ENCODE data around the gene KRT13.
A peak's percentile ranks its signal among the peaks of the same experiment; 100 is the strongest.

Gene KRT13

GRCh38 chr17:41518789-41519449, 13.5 kb upstream of the KRT13 start, which contains the start of gene KRT15:
KRT15 (minus strand) TSS chr17:41518890; CDS start chr17:41518827, 63 bp downstream.
- no peak for DNase-seq

- DNase-seq, result no peak
Measured at GRCh38 chr17:41518031-41518430, 12.6 kb upstream of the KRT13 start.

DNA sequence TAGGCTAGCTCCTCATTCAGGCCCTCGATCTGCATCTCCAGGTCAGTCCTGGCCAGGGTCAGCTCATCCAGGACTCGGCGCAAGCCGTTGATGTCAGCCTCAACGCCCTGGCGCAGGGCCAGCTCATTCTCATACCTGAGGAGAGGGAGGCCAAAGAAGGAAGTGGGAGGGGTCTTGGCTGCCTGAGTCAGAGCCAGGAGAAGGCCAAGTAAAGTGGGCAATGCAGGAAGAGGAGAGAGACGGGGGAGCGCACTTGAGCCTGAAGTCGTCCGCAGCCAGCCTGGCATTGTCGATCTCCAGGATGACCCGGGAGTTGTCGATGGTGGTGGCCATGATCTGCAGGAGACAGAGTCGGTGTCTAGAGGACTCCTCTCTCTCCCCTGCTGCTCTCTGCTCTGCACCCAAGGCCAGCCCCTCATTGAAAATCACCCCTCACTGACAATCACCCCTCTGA, 11.4 kb upstream of the KRT13 start:
- DNase-seq, result no peak

DNA sequence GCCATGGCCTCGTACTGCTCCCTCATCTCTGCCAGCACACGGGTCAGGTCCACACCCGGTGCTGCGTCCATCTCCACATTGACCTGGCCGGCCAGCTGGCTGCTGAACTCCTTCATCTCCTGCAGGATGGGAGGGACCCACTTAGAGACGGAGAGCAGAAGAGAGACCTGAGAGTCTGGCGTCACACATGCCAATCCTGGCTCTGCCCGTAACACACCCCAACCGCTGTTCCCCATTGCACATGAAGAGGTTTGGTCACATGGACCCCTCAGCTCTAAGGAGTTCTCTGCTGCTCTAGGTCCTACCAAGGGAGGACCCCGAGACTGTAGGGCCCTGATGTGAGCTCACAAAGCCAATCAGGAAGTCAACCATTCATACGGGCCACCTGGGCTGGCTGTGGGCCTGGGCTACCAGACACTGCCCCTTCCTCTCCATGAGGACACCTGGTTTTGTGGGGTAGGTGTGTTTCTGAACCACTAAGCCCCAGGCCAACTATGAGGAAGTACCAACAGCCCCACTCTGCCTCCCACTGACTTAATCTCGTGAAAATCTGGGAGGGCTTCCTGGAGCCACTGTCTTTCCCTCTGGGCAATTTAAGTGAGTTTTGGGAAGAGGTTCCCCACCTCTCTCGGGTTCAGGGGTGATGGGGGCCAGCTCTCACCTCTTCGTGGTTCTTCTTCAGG, 10.9 kb upstream of the KRT13 start:
- no peak for DNase-seq

DNA sequence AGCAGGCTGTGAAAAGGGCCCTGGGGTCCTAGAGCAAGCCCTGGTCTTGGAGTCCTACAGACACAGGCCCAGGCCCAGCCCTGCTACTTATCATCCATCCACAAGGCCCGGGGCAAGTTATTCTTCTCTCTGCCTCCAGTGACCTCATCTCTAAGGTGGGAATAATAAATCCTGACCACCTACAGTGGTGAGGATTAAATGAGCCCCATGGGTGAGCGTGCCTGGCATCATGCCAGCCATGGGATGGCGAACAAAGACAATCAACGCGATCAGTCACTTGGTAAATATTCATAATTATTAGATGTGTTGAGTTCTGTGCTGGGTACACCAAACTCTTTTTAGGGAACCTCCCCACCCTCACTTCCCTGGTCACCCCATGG, 7.7 kb upstream of the KRT13 start:
- DNase-seq, result no peak

GRCh38 chr17:41512546-41513167, 7.2 kb upstream of the KRT13 start:
- no peak for DNase-seq

DNA sequence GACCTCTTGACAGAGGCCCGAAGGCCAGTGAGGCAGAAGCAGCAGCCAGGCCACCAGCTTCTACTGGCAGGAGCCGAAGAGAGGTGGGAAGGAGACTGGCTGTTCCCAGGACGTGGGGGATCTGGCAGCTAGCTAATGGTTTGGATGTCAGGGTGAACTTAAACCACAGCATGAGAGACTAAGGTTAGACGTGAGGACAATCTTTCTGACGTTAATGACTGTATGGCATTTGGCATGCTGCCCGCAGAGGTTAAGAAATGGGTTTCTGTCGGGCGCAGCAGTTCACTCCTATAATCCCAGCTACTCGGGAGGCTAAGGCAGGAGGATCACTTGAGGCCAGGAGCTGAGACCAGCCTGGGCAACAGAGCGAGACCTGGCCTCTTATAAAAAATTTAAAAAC, 6.3 kb upstream of the KRT13 start:
- no peak for DNase-seq

- no peak for DNase-seq
Measured at GRCh38 chr17:41511116-41511515, 5.7 kb upstream of the KRT13 start.

GRCh38 chr17:41510251-41511065, 5.0 kb upstream of the KRT13 start:
- no peak for DNase-seq

GRCh38 chr17:41507315-41507880, 2.0 kb upstream of the KRT13 start:
- DNase-seq, result no peak

DNA sequence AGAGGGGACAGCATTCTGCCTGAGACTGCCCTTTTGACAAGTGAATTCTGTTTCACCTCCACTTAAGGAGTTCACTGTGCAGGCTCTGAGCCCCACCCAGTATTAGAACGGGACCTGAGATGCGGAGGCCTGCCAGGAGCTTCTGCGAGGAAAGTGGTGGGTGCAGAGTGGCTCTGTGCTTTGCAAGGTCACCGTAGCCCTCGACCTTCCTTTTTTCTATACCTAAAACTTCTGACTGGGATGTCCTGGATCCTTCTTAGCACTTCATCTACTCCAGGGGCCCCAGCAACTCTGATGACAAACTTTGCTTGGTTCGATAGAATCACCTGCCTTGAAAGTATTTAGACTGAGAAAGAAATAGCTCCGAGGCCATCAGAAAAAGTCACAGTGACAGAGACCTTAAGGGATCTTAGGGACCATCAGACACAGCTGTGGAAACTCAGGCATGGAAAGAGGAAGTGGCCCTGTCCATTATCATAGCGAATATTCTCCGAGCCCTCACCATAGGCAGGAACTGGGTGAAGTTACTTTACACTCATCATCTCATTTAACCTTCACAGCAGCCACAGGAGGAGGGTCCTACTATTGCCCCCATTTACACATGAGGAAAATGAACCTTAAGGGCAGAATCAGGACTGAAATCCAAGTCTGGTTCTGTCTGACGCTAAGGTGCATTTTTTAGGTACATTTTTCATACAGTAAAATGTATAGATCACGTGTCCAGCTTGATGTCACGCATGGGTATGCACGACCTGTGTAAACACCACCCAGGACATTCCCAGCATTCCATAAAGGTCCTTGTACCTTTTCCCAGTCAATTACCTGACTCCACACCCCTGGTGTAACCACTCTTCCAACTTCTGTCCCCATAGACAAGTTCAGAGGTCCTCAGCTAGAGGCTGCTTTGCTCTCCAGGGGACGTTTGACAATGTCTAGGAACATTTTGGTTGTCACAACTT, 676 bp upstream of the KRT13 start:
- no peak for DNase-seq

- no peak for DNase-seq
Measured at GRCh38 chr17:41504246-41504977, 1.0 kb downstream of the KRT13 start.

DNA sequence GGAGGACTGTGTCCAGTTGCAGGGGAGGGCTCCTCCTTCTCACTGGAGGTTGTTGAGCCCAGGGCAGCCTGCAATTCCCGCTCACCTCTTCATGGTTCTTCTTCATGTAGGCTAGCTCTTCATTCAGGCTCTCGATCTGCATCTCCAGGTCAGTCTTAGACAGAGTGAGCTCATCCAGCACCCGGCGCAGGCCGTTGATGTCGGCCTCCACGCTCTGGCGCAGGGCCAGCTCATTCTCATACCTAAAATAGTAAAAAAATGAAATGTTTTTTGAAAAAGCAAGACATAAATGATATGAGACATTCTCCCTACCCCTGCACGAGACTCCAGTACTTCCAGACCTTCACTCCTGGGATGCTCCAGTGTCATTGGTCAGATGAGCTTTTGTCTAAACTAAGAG, 2.2 kb downstream of the KRT13 start:
- DNase-seq, result no peak

DNA sequence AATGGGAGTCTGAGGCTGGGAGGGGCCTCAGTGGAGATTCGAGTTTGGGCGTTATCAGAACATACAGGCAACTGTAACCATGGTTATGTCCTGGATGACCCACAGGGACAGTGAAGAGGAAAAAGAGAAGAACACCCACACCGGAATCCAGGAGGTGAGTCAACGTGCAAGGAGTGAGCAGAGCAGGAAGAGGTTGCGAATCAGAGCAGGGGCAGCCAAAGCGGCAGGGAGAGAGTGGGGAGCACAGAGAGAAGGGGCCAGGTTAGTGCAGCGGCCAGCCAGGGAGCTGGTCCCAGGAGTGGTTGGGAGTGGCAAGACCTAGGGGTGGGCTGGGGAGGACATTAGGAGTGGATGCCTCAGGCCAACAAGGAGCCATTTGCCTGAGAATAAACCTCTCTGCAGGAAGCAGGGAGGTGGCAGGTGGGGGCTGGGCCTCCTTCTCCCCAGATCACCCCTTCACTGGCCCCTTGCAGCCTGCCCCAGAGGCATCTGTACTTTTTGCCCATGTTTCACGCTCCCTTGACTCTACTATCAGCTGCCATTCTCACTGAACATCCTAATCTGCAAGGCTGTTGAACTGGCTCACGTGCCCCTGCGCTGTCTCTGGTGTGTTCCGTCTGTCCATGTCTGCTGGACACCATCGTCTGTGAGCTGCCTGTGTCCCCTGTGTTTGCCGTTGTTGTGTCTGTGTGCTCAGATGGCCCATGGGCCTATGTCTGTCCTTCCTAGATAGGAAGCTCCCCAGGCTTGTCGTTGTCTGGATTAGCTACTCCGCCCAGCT, 5.1 kb downstream of the KRT13 start:
- no peak for DNase-seq

DNA sequence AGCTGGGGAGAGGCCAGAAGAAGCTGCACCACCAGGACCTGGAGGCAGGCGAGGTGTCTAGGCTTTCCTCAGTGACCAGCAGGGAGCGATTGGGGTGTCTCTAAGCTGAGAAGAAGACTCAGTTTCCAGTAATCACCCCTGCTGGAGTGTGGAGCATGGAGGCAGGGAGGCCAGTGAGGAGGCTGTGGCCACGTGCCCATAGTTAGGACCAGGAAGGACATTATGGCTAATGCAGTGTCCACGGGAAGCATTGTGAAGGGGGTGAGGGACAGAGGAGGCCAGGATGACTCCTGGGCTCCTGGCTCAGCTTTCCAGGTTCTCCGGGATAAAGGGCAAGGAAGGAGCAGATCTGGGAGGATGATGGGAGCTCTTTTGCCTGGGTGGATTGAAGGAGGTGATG, 5.7 kb downstream of the KRT13 start:
- DNase-seq, result no peak

- DNase-seq, result no peak
Measured at GRCh38 chr17:41498276-41498675, 7.1 kb downstream of the KRT13 start.

DNA sequence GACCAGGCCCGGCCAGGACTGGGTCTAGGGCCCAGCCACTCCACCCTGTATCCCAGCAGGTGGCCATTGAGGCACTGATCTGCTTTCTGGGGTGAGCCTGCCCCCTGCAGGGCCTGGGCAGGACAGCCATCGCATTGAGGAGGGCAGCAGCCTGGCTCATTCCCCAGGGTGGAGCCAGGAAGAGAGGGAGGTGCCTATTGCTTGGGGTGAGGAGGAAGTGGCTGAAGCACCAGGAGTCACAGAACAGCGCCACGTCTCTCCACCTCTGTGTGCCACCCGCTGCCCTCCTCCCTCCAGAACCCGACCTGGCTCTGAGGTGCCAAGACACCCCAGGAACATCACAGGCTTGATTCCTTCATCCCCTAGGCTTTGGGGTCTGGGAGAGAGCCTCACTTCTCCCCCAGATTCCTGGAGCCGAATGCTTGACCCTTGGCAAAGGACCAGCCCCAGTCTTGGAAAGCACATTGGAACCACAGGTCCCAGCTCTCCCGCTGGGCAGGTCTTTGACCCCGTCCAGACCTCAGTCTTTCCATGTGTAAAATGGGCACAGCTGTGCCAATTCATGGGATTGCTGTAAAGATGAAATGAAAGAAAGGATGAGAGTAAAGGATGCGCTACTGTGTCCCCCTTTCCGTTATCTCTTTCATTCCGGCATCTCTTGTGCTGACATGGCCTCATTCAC, 8.5 kb downstream of the KRT13 start:
- DNase-seq, result peak; percentile 66

GRCh38 chr17:41494524-41494923, 10.9 kb downstream of the KRT13 start:
- no peak for DNase-seq

DNA sequence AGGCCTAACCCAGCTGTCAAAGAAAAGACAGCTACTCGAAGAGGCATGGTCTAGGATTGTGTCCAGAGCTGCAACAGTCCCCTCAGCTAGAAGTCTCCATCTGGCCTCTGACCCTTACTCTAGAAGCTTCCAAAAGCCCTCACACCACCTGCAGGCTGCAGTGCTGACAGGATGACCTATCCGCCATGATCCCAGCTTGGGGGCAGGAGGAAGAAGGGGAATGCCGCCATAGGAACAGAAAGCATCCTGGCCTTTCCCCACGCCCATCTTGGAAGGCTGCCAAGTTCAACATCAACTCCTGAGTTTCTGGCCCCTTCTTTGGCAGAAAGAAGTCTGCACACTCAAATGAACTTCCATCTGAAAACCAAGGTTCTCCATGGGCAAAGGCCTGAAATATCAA, 12.6 kb downstream of the KRT13 start:
- DNase-seq, result peak; percentile 58

DNA sequence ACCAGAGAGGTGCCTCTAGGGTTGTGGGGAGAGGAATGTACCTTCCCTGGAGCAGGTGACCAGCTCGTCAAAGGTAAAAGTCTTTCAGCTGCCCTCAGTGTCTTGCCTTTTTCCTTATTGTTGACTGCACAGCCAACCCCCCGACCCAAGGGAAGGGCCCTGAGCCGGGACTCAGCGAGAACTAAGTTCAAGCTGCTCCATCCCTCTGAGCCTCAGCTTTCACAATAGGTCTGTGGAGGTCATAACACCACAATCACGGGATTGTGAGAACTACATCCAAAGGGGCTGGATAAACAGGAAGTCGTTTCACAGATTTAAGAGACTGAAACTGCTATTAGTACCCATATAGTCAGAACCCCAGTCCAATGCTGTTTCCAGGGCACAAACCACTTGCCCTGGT, 13.1 kb downstream of the KRT13 start:
- DNase-seq, result no peak
